Superior temporal gyrus (tissue), 1 donor: ENCODE measurements around the gene HSPB6.

ENCODE experiments used
- DNase-seq: peaks from one replicate; pipeline ENCODE4 v3.0.0-alpha.2; 2016; ENCODE audit errors: extremely low spot score

Gene HSPB6

GRCh38 chr19:35767288-35768081, 10.7 kb upstream of the HSPB6 start:
- DNase-seq = no peak

- DNase-seq = no peak
Observed at GRCh38 chr19:35766571-35767104, 9.8 kb upstream of the HSPB6 start.

GRCh38 chr19:35764432-35765315, 7.8 kb upstream of the HSPB6 start:
- DNase-seq = no peak

GRCh38 chr19:35760711-35761349, 4.0 kb upstream of the HSPB6 start:
- DNase-seq = no peak

- DNase-seq = no peak
Observed at GRCh38 chr19:35759697-35760096, 2.9 kb upstream of the HSPB6 start.

- peak; percentile 100 for DNase-seq
Observed at GRCh38 chr19:35757749-35758608, 1.1 kb upstream of the HSPB6 start, which contains the start of gene PROSER3. TSS of gene PROSER3 (plus strand) at chr19:35758176. CDS start at chr19:35758216, 40 bp downstream.

GRCh38 chr19:35757231-35757748, 461 bp upstream of the HSPB6 start:
- peak; percentile 18 for DNase-seq

- DNase-seq = peak; percentile 5
Observed at GRCh38 chr19:35755550-35756376, 1.1 kb downstream of the HSPB6 start.

- DNase-seq = no peak
Observed at GRCh38 chr19:35755131-35755549, 1.7 kb downstream of the HSPB6 start.

GRCh38 chr19:35754370-35755130, 2.3 kb downstream of the HSPB6 start:
- no peak for DNase-seq

GRCh38 chr19:35753634-35754369, 3.0 kb downstream of the HSPB6 start:
- DNase-seq = no peak

- no peak for DNase-seq
Observed at GRCh38 chr19:35752746-35753350, 4.0 kb downstream of the HSPB6 start.

GRCh38 chr19:35751839-35752745, 4.7 kb downstream of the HSPB6 start:
- DNase-seq = no peak

GRCh38 chr19:35750167-35750566, 6.7 kb downstream of the HSPB6 start:
- no peak for DNase-seq

GRCh38 chr19:35748106-35749020, 8.5 kb downstream of the HSPB6 start, which contains the start of gene LIN37:
TSS of gene LIN37 (plus strand) at chr19:35748576. CDS start at chr19:35748725, 149 bp downstream.
- DNase-seq = peak; percentile 100

GRCh38 chr19:35746531-35746930, 10.3 kb downstream of the HSPB6 start:
- no peak for DNase-seq
